ENCODE measurements around the gene SHC2.
"Not testable (repeated sequence)": the region's sequence is repeated elsewhere in the genome, so short reads cannot be mapped to it uniquely, and the experiment has no call there.

SHC2 gene

GRCh38 chr19:387777-388176 lies 73.1 kb downstream of the SHC2 start:
- no peak for DNase-seq

GRCh38 chr19:386632-387301 lies 74.1 kb downstream of the SHC2 start:
- not testable (repeated sequence) for DNase-seq

GRCh38 chr19:386189-386588 lies 74.6 kb downstream of the SHC2 start:
- DNase-seq = not testable (repeated sequence)

- no peak for DNase-seq
Measured at GRCh38 chr19:384799-385169, 76.0 kb downstream of the SHC2 start.

- DNase-seq = no peak
Measured at GRCh38 chr19:383922-384798, 76.7 kb downstream of the SHC2 start.

- DNase-seq = no peak
Measured at GRCh38 chr19:383040-383439, 77.8 kb downstream of the SHC2 start.

- DNase-seq = peak; percentile 68
Measured at GRCh38 chr19:382578-382977, 78.3 kb downstream of the SHC2 start.

- DNase-seq = peak; percentile 62
Measured at GRCh38 chr19:381901-382300, 78.9 kb downstream of the SHC2 start.

- not testable (repeated sequence) for DNase-seq
Measured at GRCh38 chr19:380618-381219, 80.1 kb downstream of the SHC2 start.

- DNase-seq = no peak
Measured at GRCh38 chr19:379796-380195, 81.0 kb downstream of the SHC2 start.

- DNase-seq = no peak
Measured at GRCh38 chr19:378706-379105, 82.1 kb downstream of the SHC2 start.

- no peak for DNase-seq
Measured at GRCh38 chr19:377801-378581, 82.8 kb downstream of the SHC2 start.

- DNase-seq = no peak
Measured at GRCh38 chr19:376111-376470, 84.7 kb downstream of the SHC2 start.

- DNase-seq = no peak
Measured at GRCh38 chr19:375395-376110, 85.3 kb downstream of the SHC2 start.

GRCh38 chr19:374886-375235 lies 86.0 kb downstream of the SHC2 start:
- DNase-seq = no peak

GRCh38 chr19:374183-374885 lies 86.5 kb downstream of the SHC2 start:
- DNase-seq = no peak

GRCh38 chr19:373391-374182 lies 87.2 kb downstream of the SHC2 start:
- no peak for DNase-seq

- no peak for DNase-seq
Measured at GRCh38 chr19:372306-372890, 88.4 kb downstream of the SHC2 start.

- DNase-seq = no peak
Measured at GRCh38 chr19:371501-372168, 89.2 kb downstream of the SHC2 start.

Measured in NK-92 treated with Interleukin-12 subunit alpha and Interleukin-12 subunit beta, amount 100 ng/mL, for 24 hours (cell line).